GM19193 (cell line): Measurements from ENCODE around the gene RAB15.

Source experiments
- POLR2A ChIP-seq: IDR thresholded peaks from 4 replicates; pipeline ENCODE4 v1.6.1; 2011; ENCODE audit not compliant: insufficient read depth, insufficient read length; ENCODE audit errors: extremely low read depth

Gene RAB15

DNA sequence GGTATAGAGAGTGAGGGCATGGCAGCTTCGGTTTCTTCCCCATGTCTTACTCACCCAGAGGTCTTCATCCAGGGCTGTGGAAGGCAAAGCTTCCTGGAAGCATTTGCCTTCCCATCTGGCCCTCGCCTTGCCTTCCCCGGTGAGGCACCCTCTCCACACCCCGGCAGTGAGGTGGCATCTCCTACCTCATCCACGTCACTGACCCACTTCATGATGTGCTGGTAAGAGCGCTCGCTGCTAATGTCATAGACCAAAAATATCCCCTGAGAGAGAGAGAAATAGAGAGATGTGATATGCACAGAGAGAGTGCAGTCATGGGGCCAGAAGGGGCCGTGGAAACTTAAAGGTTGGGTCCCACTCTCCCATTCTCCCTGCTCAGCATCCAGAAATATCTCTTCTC is 21.2 kb downstream of the RAB15 start:
- no peak for TF ChIP-seq POLR2A

DNA sequence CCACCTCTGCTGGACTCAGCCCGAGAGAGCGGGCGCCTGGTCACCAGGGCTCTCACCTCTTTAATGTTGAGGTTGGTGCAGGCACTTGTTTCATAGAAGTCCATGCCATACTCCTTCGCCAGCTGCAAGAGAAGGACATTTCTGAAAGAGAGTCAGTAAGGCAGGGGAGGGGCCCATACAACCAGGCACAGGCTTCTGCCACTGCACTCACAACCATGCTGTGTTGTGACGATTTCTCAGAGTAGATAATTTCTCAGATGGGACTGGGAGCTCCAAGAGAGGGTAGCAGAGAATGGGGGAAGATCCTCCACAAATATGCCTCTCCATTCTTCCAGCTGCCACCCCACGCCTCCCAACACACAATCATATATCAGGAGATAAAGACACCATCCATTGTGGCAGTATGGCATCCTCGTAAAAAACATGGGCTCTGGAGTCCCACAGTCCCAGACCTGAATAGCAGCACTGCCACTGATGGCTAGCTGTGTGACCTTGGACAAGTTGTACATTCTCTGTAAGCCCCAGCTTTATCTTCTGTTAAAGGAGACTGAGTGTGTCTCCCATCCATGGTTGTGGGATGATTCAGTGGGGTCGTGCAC is 23.4 kb downstream of the RAB15 start:
- no peak for TF ChIP-seq POLR2A

DNA sequence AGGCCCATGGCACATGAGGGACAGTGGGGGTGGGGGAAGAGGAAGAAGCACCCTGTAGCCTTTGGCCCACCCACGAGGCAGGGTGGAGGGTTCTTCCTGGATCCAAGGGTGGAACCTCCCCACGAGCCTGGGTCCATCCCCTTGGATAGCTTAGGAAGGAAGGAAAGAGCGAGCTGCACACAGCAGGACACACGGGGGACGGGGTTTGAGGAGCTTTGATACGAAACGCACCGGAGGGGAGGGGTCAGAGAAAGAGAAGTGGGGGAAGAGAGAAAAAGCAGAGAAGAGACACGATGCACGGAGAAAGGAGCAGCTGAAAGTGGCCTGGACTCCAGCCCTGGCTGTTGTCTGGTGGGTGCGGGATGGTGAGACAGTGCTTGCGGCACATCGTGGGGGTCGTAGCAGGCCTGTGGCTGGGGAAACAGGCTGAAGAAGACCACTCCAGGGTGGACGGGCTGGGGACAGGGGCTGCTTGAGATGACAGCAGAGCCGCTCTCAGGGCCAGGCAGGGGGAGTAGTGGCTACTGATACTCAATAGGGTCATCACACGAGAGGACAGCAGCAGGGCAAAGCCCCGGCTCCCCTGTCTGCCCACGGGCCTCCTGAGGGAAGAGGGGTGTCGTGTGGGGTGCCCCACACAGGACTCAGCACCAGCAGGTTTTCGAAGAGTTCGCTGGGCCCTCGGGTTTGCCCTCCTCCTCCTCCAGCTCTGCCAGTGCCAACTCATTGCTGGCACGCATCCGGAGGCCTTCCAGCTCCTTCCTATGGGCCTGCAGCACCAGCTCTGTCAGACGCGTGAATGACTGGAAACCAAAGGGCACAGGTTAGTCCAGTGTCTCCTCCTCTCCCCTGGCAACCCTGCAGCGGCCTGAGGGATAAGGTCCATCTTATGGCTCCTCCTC is 24.2 kb downstream of the RAB15 start:
- no peak for TF ChIP-seq POLR2A

DNA sequence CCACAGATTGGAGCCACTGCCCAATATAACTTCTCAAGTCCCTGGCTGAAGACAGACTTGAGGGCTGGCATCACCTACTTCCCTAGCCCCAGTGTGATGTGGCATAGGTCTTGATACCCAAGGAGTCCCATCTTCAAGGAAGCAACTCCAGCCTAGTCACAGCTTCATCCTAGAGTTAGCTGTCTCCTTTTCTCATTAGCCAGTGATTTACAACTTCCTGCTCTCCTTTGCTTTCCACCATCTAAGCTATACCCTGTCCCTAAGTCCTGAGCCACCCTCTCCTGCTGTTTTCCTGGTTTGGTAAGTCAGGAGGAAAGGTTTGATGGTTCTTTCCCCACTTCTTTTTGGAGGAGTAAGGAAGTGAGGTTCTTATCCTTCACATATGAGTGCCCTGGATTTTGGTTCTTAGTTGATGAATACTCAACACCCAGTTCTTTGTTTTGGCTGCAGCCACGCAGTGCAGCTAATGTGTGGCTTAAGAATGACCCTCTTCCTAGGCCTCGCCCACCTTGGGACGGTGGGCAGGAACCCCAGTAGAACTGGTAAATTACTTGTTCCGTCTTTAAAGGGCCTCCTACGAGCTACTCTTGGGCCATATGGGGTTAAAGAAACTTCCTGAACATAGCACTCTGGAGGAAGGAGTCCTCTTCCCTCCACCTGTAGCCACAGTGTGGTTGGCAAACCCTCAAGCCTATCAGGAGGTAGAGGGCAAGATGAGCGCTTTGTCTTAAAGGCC is 25.7 kb downstream of the RAB15 start:
- no peak for TF ChIP-seq POLR2A

DNA sequence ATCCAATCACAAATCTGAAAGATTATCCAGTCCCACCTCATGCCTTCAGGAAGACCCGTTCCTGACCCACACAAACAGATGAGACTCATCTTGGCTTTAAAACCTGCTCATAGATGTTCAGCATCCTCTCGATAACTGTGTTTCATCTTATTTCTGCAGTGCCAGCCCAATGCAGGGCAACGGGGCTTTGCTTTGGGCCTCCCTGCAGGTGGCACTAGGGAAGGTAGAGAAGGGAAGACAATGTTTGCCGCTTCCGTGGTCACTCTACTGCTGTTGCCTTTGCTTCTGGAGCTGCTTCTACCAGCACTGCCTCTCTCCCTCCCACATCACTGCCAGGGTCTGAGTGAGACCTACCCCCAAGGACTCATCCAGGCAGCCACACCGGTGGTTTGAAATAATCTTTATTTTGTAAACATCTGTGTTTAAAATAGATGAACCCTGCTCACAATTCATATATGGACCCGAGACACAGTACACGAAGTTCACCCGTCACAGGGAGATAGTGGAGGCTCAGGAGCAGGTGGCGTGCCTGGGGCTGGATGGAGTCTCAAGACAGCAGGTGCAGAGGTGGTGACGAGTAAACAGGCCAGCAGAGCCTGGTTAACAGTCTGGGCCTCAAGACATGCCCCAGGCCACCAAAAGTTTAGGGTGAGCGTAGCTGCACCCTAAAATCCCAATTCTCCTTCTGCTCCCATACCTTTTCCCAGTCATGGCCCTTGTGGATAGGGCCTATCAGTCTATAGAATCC is 26.5 kb downstream of the RAB15 start:
- no peak for TF ChIP-seq POLR2A

DNA sequence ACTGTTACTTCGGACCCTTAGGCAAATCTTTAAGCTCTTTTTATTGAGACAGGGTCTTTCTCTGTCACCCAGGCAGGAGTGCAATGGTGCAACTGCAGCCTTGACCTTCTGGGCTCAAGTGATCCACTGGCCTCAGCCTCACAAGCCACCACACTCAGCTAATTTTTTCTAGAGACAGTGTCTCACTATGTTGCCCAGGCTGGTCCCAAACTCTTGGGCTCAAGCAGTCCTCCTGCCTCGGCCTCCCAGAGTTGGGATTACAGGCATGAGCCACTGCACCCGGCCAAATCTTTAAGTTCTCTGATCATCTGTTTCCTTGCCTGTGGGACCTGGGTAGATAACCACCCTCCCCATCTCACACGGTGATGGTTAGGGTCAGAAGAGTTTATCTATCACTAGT is 27.3 kb downstream of the RAB15 start:
- no peak for TF ChIP-seq POLR2A

DNA sequence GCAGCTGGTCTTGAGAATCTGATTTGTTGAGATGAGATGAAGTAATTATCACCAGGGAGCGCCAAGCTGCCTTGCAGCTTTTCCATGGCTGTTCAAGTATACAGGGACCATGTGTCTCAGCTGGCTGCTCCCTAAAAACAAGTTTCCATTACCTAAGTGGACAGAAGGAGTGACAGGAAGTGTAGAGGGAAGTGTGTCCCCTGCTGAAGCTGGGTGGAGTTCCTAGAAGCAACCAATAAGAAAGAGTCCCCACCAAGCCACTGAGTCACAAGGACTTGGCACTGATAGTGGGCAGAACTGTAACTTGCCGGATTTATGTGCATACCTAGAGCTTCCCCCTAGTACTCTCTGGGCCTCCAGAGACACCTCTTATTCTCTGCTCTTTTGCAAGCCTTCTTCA is 28.1 kb downstream of the RAB15 start:
- TF ChIP-seq POLR2A, result no peak

DNA sequence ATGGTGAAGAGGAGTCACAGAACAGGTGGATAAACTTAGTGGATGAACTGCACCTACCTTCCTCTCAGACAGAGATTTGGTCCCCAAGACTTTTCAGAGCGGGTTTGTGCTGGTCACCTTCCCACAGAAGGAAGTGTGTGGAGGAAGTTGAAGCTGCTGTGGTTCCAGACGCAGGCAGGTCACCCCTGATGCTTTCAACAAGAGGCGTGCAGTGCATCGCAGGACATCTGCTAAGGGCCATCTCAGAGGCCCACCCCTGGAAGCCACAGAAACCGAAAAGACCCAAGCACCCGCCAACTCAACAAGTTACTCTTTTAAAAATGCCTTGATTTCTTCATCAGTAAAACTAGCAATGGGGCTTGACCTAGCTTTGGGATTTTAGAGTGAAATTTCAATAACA is 28.6 kb downstream of the RAB15 start:
- no peak for TF ChIP-seq POLR2A

DNA sequence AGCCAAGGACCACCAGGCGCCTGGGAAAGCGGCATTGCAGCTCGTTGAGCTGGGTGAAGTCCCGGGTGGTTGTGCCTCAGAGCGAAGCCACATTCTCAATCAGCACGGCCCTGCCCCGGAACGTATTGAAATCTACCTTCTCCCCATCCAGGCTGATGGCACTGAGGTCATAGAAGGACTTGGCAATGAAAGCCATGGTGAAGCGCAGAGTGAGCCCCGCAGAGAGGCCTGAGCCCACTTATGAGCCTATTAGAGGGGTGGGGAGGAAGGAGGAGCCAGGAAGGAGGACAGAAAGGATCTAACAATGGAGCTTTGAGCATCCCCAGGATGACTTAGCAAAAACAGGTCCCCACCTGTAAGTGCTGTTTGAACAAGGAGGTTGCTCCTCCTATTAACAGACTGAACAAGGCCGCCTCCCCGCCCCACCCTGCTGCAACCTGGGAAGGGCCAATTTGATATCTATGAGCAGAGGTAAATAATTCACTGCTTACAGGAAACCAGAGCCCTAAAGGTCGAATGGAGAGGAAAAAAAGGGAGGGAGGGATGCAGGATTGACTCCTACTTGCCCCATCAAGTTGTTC is 29.5 kb downstream of the RAB15 start, which contains the start of gene GPX2:
Gene GPX2 (minus strand): TSS at position 215 of the 581 bp plus-strand sequence. CDS start 19 bp downstream, at position 196.
- TF ChIP-seq POLR2A, result no peak

DNA sequence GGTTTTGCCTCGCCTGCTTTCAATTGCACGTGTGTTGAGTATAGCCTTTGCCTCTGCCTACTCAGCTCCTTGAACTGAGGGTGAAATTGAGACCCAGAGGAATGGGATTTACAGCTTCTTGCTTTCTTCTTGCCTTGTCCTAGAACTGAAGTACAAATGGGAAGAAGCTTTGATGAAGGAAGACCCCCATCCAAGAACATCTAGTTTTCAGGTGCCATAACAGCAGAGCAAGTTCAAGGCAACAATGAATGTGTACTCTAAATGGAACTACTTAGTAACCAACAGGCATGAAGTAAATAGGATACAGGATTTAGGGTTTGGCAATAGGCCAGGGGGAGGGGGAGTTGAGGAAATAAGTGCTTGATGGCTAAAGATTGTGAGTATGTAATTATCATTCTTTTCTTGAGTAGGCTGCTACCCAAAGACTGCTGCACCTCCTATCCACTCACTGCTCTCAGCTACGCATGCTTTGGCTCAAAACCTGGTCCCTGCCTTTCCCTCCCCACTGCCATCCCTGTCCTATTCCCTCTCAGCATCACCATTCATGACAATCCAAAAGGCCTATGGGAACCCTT is 31.7 kb downstream of the RAB15 start:
- no peak for TF ChIP-seq POLR2A

DNA sequence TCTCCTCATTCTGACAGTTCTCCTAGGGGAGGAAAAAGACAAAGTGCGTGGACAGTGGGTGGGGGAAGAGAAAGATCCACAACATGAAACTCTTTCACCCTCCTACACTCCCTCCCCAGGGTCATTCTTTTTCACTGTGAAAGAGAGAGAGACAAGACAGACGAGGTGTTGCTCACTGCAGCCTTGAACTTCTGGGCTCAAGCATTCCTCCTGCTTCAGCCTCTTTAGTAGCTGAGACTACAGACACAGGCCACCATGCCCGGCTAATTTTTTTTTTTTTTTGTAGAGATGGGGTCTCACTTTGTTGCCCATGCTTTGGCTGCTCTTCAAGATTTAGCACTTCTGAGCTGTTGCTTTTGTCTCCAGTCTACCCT is 32.3 kb downstream of the RAB15 start:
- no peak for TF ChIP-seq POLR2A

DNA sequence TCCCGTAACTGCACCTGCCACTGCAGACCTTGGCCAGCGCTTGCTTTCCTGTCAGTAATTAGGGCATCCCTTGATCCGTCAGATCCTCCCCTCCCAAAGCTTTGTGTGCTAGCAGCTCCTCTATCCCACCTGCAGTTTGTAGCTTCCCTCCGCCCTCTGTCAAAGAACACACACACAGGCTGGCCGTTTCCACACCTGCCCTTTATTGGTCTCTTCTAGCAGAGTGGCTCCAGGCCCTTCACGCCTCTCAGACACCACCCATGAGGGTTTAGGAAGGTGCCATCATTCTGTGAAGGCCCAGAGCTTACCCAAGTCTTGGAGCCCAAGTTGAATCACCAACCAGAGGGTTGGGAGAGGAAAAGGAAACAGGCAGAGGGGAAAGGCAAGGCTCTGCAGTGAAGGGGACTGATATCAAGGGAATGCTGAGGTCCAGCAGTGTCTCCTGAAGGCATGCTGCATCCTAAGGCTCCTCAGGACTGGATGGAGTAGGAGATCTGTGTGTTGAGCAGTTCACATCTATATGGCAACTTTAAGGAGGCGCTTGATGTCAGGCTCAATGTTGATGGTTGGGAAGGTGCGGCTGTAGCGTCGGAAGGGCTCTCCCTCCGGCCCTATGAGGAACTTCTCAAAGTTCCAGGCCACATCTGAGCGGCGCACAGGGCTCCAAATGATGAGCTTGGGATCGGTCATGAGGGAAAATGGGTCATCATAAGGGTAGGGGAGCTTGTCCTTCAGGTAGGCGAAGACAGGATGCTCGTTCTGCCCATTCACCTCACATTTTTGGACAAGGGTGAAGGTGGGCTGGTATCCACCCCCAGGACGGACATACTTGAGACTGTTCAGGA is 32.9 kb downstream of the RAB15 start:
- no peak for TF ChIP-seq POLR2A

DNA sequence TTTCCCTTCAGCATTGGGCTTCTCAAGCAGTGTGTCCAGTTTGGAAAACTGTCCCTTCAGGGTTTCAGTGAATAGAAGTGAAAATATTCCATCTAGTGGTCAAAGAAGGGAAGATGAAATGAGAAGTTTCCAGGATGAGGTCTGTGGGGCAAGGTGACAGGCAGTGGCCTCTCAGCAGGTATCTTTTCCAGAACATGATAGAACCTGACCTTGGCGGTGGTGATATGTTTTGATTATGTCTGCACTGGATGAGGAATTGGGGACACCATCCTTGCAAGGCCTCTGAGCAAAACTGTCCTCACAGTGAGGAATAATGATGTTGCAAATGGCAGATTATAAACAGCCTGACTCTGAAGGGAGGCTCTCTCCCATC is 34.3 kb downstream of the RAB15 start:
- no peak for TF ChIP-seq POLR2A
